Dendritic cell treated with granulocyte-macrophage colony-stimulating factor and Interleukin-4, amounts not matched to agents 40 ng/mL and 50 ng/mL, for 4 days (primary cell): Measurements from ENCODE around the gene GTF3C6.
A peak's percentile ranks its signal among the peaks of the same experiment; 100 is the strongest.
"Not testable (repeated sequence)": the region's sequence is repeated elsewhere in the genome, so short reads cannot be mapped to it uniquely, and the experiment has no call there.

Experiments
- H3K27ac Mint-ChIP-seq: one replicate; pipeline ENCODE4 v1.8.0; 2022; ENCODE audit warnings: mild to moderate bottlenecking, mixed read lengths
- H3K27me3 Mint-ChIP-seq: one replicate; pipeline ENCODE4 v1.8.0; 2022; ENCODE audit warnings: mild to moderate bottlenecking, mixed read lengths
- H3K36me3 Mint-ChIP-seq: one replicate; pipeline ENCODE4 v1.8.0; 2022; ENCODE audit warnings: low read depth, mixed read lengths
- H3K4me1 Mint-ChIP-seq: one replicate; pipeline ENCODE4 v1.8.0; 2022; ENCODE audit warnings: low read depth, mixed read lengths
- H3K4me3 Mint-ChIP-seq: one replicate; pipeline ENCODE4 v1.8.0; 2022; ENCODE audit warnings: mild to moderate bottlenecking, moderate library complexity, mixed read lengths
- H3K9me3 Mint-ChIP-seq: one replicate; pipeline ENCODE4 v1.8.0; 2022; ENCODE audit warnings: mixed read lengths
- intact Hi-C: fragments of 100-400 bp; cut with micrococcal nuclease; formaldehyde crosslinking; loops from one replicate; pipeline ENCODE4 v1.15.0; 2022

GTF3C6 gene

DNA sequence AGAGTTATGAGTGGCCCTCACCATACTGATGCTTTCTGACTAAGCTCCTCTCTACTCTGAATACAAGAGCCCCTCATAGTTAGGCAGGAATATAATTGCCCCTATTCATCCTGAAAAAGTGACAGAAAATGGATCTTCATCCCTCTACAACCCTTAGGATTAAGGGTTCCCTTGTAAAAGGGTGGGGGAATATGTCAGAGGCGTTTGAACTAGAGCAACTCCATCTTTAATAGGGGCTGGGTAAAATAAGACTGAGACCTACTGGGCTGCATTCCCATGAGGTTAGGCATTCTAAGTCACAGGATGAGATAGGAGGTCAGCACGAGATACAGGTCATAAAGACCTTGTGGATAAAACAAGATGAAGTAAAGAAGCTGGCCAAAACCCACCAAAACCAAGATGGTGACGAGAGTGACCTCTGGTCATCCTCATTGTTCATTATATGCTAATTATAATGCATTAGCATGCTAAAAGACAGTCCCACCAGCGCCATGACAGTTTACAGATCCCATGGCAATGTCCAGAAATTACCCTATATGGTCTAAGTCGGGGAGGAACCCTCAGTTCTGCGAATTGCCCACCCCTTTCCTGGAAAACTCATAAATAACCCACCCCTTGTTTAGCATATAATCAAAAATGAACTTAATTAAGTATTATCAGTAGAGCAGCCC is 4.7 kb upstream of the GTF3C6 start:
- H3K27ac Mint-ChIP-seq, result no peak overlapping the region
- H3K9me3 Mint-ChIP-seq, result no peaks in the 10 kb centered on the region
- H3K36me3 Mint-ChIP-seq, result peaks cover 5% of the 10 kb centered on the region
- no peak overlapping the region for H3K4me3 Mint-ChIP-seq
- intact Hi-C loops, result no loop called here
- no peaks in the 10 kb centered on the region for H3K4me1 Mint-ChIP-seq
- no peaks in the 10 kb centered on the region for H3K27me3 Mint-ChIP-seq

- no peak overlapping the region for H3K27ac Mint-ChIP-seq
- H3K36me3 Mint-ChIP-seq, result peaks cover 56% of the 10 kb centered on the region
These were observed 1.5 kb downstream of the GTF3C6 start for GRCh38 chr6:110960014-110960390.

DNA sequence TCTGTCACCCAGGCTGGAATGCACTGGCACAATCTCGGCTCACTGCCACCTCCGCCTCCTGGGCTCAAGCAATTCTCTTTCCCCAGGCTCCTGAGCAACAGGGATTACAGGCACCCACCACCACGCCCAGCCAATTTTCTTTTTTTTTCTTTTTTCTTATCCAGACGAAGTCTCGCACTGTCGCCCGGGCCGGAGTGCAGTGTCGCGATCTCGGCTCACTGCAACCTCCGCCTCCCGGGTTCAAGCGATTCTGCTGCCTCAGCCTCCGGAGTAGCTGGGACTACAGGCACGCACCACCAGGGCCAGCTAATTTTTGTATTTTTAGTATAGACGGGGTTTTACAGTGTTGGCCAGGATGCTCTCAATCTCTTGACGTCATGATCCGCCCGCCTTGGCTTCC is 4.1 kb downstream of the GTF3C6 start:
- H3K27ac Mint-ChIP-seq, H3K4me1 Mint-ChIP-seq, intact Hi-C loops, H3K9me3 Mint-ChIP-seq, H3K4me3 Mint-ChIP-seq, H3K27me3 Mint-ChIP-seq: not testable (repeated sequence)
- H3K36me3 Mint-ChIP-seq, result peaks cover 80% of the 10 kb centered on the region

More at GRCh38 chr6:110960014-110960390, 1.5 kb downstream of the GTF3C6 start:
- H3K4me3 Mint-ChIP-seq, result no peak overlapping the region
- H3K4me1 Mint-ChIP-seq, result no peaks in the 10 kb centered on the region
- H3K9me3 Mint-ChIP-seq, result no peaks in the 10 kb centered on the region
- no peaks in the 10 kb centered on the region for H3K27me3 Mint-ChIP-seq
- intact Hi-C loops, result no loop called here

GRCh38 chr6:110965629-110966229 is 7.2 kb downstream of the GTF3C6 start:
- intact Hi-C loops, result no loop called here
- Mint-ChIP-seq H3K4me1 (peaks cover 6% of the 10 kb centered on the region), H3K36me3 (peaks cover 85% of the 10 kb centered on the region), H3K4me3 (no peak overlapping the region), H3K27me3 (no peaks in the 10 kb centered on the region), H3K9me3 (no peaks in the 10 kb centered on the region), H3K27ac (no peak overlapping the region)

DNA sequence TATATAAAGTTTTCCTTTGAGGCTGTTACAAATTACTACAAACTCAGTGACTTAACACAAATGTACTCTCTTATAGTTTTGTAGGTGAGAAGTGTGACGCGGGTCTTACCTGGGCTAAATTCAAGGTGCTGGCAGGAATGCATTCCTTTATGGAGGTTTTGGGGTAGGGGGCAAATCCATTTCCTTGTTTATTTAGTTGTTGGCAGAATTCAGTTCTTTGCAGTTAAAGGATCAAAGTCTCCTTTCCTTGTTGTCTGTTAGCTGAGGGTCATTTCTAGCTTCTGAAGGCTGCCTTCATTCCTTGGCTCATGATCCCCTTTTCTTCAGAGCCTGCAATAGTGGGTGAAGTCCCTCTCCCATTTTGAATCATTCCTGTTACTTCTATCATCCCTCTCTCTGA is 10.2 kb downstream of the GTF3C6 start:
- intact Hi-C loops, H3K27me3 Mint-ChIP-seq, H3K9me3 Mint-ChIP-seq, H3K4me3 Mint-ChIP-seq: not testable (repeated sequence)
- H3K4me1 Mint-ChIP-seq, result peaks cover 16% of the 10 kb centered on the region
- peaks cover 55% of the 10 kb centered on the region for H3K36me3 Mint-ChIP-seq
- H3K27ac Mint-ChIP-seq, result peak overlapping the region; percentile 20

DNA sequence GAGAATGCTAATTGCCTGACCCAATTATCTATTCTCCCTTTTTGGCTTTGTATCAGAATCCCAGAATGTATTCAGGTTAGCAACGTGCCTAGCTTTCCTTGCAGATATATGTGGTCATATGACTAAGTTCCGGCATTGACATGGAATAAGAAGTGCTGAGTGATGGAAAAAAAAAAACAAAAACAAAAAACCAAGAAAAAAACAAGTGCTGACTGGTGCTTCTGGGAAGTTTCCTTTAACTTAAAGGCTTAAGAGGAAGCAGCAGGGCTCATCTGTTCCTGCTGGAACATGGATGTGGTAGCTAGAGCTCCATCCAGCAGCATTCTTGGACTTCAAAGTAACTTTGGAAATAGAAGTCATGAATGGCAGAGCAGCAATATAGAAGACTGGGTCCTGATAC is 13.0 kb downstream of the GTF3C6 start:
- H3K27me3 Mint-ChIP-seq, result no peaks in the 10 kb centered on the region

DNA sequence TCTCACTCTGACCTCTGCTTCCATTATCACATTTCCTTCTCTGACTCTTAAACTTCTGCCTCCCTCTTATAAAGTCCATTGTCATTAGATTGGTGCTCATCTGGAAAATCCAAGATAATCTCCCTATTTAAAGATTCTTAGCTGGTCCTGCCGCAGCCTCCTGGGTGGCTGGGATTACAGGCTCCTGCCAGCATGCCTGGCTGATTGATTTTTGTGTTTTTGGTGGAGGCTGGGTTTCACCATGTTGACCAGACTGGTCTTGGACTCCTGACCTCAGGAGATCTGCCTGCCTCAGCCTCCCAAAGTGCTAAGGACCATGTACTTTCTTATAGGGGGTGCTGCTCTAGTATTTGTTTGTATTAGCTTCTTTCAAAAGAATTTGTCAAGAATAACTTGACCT is 18.1 kb downstream of the GTF3C6 start:
- no peak overlapping the region for H3K27ac Mint-ChIP-seq
- H3K9me3 Mint-ChIP-seq, result no peaks in the 10 kb centered on the region
- no peak overlapping the region for H3K4me3 Mint-ChIP-seq
- intact Hi-C loops, result no loop called here
- H3K36me3 Mint-ChIP-seq, result peaks cover 2% of the 10 kb centered on the region
- no peaks in the 10 kb centered on the region for H3K27me3 Mint-ChIP-seq
- H3K4me1 Mint-ChIP-seq, result peaks cover 21% of the 10 kb centered on the region

More for the DNA sequence above, 13.0 kb downstream of the GTF3C6 start:
- peak overlapping the region; percentile 30 for H3K4me3 Mint-ChIP-seq
- H3K36me3 Mint-ChIP-seq, result peaks cover 31% of the 10 kb centered on the region
- H3K4me1 Mint-ChIP-seq, result peaks cover 16% of the 10 kb centered on the region
- intact Hi-C loops, result no loop called here
- H3K27ac Mint-ChIP-seq, result peak overlapping the region; percentile 83
- no peaks in the 10 kb centered on the region for H3K9me3 Mint-ChIP-seq

DNA sequence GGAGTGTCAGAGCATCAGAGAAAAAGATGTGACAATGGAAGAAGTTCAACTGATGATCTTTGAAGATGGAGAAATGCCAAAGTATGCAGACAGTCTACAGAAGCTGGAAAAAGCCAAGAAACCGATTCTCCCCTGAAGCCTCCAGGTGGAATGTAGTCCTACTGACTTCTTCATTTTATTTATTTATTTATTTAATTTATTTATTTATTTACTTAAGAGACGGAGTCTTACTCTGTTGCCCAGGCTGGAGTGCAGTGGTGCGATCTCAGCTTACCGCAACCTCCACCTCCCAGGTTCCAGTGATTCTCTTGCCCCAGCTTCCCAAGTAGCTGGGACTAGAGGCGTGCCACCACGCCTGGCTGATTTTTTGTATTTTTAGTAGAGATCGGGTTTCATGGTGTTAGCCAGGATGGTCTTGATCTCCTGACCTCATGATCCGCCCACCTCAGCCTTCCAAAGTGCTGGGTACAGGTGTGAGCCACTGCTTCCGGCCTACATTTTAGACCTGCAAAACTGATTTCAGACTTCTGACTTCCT is 21.1 kb downstream of the GTF3C6 start:
- H3K4me3 Mint-ChIP-seq, result no peak overlapping the region
- H3K27ac Mint-ChIP-seq, result no peak overlapping the region
- no peaks in the 10 kb centered on the region for H3K27me3 Mint-ChIP-seq
- intact Hi-C loops, result loop anchor here (10.0 kb wide), 1 partner anchor 505 kb away; the partner anchor contains the start of gene REV3L
- H3K4me1 Mint-ChIP-seq, result peaks cover 35% of the 10 kb centered on the region
- peaks cover 17% of the 10 kb centered on the region for H3K36me3 Mint-ChIP-seq
- no peaks in the 10 kb centered on the region for H3K9me3 Mint-ChIP-seq

GRCh38 chr6:110980227-110980626 is 21.7 kb downstream of the GTF3C6 start:
- Mint-ChIP-seq H3K9me3 (no peaks in the 10 kb centered on the region), H3K27ac (peak overlapping the region; percentile 97), H3K27me3 (no peaks in the 10 kb centered on the region), H3K36me3 (peaks cover 23% of the 10 kb centered on the region), H3K4me3 (no peak overlapping the region), H3K4me1 (peaks cover 39% of the 10 kb centered on the region)
- intact Hi-C loops, result loop anchor here (10.0 kb wide), 1 partner anchor 505 kb away; the partner anchor contains the start of gene REV3L

DNA sequence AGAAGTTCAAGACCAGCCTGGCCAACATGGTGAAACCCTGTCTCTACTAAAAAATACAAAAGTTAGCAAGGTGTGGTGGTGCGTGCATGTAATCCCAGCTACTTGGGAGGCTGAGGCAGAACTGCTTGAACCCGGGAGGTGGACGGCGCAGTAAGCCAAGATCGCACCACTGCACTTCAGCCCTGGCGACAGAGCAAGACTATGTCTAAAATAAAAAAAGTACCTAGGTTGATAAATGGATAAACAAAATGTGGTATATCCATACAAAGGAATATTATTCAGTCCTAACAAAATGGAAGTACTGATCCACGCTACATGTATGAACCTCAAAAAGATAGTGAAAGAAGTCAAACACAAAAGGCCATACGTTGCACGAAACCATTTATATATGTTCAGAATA is 22.1 kb downstream of the GTF3C6 start:
- Mint-ChIP-seq H3K36me3 (peaks cover 27% of the 10 kb centered on the region), H3K4me3 (peak overlapping the region; percentile 93), H3K27me3 (no peaks in the 10 kb centered on the region), H3K27ac (peak overlapping the region; percentile 97), H3K9me3 (no peaks in the 10 kb centered on the region), H3K4me1 (peaks cover 39% of the 10 kb centered on the region)
- intact Hi-C loops, result loop anchor here (10.0 kb wide), 1 partner anchor 504 kb away; the partner anchor contains the start of gene REV3L

DNA sequence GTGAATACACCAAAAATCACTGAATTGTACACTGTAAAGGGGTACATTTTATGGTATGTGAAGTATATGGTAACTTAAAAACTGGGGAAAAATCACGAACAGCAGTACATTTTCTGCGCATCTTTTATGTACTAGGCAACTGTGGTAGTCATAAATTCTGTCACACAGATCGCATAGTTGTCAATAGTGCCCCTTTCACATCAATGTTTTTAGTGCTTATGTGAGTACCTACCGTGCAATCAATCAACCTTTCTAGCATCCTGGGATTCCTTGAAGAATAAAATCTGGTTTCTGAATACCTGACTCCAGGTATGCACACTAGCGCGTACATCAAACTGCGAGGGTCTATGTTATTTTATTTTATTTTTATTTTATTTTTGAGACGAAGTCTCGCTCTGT is 22.7 kb downstream of the GTF3C6 start:
- no peaks in the 10 kb centered on the region for H3K9me3 Mint-ChIP-seq
- no peaks in the 10 kb centered on the region for H3K27me3 Mint-ChIP-seq
- H3K27ac Mint-ChIP-seq, result peak overlapping the region; percentile 97
- H3K4me1 Mint-ChIP-seq, result peaks cover 39% of the 10 kb centered on the region
- H3K4me3 Mint-ChIP-seq, result peak overlapping the region; percentile 93
- intact Hi-C loops, result loop anchor here (10.0 kb wide), 1 partner anchor 504 kb away; the partner anchor contains the start of gene REV3L
- H3K36me3 Mint-ChIP-seq, result peaks cover 32% of the 10 kb centered on the region

DNA sequence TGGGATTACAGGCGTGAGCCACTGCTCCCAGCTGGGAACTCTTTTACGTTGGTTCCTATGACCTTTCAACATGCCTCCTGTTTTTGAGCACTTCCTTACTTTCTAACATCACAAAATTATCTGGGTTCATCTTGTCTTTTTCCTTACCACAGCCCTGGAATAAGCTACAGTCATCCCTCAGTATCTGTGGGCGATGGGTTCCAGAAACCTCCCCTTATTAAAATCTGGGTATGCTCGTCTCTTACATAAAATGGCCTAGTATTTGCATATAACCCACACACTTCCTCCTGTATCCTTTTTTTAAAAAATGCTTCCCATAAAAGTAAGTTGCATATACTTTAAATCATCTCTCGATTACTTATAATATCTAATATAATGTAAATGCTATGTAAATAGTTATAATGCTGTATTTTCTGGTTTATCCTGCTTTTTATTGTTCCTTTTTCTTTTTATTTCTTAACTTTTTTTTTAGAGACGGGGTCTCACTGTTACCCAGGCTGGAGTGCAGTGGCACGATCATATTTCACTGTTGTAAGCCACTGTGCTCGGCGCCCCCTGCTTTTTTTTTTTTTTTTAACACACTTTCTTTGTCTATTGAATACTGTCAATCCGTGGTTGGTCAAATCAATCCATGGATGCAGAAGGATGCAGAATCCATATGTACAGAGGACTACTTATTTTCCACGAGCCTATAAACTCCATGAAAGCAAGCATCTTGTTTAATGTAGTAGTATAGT is 32.5 kb downstream of the GTF3C6 start:
- Mint-ChIP-seq H3K27ac (peak overlapping the region; percentile 55), H3K36me3 (peaks cover 92% of the 10 kb centered on the region), H3K27me3 (no peaks in the 10 kb centered on the region)

DNA sequence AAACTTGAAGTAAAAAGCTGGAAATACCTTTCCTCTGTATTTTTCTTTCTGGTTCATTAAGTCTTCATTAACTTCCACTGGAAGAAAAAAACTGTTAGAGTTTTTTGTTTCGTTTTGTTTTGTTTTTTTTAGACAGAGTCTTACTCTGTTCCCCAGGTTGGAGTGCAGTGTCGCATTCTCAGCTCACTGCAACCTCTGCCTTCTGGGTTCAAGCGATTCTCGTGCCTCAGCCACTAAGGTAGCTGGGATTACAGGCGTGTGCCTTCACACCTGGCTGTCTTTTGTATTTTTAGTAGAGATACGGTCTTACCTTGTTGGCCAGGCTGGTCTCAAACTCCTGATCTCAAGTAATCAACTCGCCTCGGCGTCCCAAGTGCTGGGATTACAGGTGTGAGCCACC is 38.2 kb downstream of the GTF3C6 start:
- Mint-ChIP-seq H3K9me3 (no peaks in the 10 kb centered on the region), H3K36me3 (peaks cover 90% of the 10 kb centered on the region), H3K27ac (no peak overlapping the region), H3K27me3 (no peaks in the 10 kb centered on the region), H3K4me3 (no peak overlapping the region), H3K4me1 (no peaks in the 10 kb centered on the region)
- intact Hi-C loops, result loop anchor here (5.0 kb wide), 1 partner anchor 309 kb away; no protein-coding TSS in a partner anchor

More for the DNA sequence above, 32.5 kb downstream of the GTF3C6 start:
- intact Hi-C loops, result no loop called here
- Mint-ChIP-seq H3K4me1 (peaks cover 9% of the 10 kb centered on the region), H3K9me3 (no peaks in the 10 kb centered on the region), H3K4me3 (no peak overlapping the region)
